Left forelimb (tissue), 1 donor: ENCODE measurements around the gene INO80.

Source experiments
- DNase-seq: peaks from one replicate; pipeline ENCODE4 v3.0.0-alpha.2; 2018; ENCODE audit warnings: low spot score

The INO80 gene

DNA sequence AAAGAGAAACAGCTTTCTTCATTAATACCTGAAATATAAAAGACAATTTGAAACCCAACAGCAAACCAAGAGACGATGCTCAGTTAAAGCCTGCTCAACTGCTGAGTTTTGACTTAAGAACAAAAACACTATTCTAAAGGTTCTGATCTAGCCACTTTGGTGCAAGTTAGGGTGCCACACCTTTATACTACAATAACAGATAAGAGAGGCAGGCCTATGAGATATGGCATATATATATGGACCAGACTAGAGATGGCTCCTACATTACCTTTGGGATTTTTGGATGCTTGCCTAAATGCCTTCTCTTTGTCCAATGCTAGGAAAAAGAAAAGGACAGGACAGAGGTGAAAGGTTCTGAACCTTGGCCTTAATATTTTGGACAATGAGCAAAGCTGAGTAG lies 68.6 kb downstream of the INO80 start:
- no peak for DNase-seq

DNA sequence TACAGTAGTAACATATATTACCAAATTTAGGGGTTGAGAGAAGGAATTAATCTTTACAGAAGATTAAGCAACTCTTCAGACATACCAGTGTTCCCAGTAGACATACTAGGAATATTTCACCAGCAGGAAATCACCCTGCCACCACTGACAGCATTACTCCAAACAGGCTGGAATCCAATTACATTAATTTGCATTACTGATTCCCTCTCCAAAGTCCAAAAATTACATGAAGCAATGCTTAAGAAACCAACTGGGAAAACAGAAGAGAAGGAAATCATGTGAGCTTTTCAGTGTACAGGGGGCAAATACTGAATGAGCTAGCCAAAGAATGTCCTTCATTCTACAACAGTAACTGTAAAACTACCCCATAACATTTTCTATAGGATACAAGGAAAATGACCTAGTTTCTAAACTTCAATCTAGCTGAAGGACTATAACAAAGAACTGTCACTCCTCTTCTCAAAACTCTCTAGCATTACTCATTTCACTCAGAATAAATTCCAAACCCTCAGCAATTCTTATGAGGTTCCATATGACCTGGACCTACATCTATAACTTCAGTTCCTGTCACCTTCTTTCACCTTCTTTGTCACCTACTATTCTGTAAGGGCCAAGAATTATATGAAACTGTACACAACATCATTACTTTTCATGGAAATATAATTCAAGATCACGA lies 72.7 kb downstream of the INO80 start:
- no peak for DNase-seq

DNA sequence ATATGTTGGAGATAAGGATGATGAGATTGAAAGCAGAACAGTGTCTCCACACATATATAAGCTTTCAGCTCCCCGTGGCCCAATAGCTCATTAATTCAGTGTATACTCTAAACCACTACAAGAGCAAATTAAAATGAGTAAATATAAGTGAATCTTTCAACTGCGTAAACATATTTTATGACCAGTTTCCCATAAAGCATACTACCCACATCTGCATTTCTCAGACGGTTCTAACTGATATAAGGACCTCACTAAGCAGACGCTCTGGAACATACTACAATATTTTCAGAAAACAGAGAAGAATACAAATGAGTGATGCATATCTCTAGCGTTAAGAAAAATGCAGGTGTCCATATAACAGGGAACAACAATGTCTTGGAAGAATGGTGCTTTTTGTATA lies 73.2 kb downstream of the INO80 start:
- no peak for DNase-seq

DNA sequence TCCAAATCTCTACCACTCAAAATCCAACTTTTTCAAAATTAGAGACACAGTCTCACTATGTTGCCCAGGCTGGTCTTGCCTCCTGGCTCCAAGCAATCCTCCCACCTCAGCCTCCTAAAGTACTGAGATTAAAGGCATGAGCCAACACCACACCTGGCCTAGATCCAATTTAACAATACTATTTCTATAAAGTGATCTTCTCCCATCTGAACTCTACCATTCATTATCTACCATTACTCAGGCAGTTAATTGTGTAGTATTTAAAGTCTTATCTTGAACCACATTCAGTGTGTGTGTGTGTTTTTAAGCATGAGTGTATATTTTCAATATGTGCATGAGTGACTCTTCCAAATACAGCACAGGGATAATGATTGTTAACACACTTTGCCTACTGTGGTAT lies 77.0 kb downstream of the INO80 start:
- no peak for DNase-seq

DNA sequence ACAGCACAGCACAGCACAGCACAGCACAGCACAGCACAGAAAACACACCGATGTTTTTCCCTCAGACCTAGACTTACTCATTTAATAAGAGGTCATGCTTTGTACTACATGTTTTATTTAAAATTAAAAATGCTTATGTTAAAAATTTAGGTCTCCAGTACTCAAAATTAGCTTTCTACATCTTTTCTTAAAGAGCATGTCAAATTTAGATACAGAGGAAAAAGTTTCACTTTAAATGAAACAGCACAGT lies 84.1 kb downstream of the INO80 start:
- DNase-seq = no peak

DNA sequence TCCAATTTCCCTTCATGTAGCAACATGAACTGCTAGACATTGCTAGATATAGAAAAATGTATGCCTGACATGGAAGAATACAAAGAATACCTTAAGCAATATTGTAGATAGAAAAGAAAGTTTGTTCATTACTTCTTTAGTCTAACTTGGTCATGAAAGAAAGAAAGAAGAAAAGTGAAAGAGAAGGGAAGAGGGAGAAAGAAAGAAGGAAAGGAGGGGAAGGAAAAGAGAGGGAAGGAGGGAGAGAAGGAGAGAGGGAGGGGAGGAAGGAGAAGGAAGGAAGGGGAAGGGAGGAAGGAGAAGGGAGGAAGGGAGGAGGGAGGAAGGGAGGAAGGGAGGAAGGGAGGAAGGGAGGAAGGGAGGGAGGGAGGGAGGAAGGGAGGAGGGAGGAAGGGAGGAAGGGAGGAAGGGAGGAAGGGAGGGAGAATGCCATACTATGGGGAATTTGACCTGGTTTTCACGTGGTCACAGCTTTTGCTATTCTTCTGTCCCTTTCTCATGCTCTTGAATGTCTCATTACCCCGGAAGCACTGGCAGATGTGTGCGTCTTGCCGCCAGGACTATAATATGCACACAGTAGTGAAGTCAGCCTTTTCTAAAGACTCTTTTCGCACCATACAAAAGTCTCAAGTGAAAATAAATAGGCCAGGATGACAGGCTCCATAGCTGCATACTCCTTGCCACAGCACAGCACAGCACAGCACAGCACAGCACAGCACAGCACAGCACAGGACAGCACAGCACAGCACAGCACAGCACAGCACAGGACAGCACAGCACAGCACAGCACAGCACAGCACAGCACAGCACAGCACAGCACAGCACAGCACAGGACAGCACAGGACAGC lies 84.6 kb downstream of the INO80 start:
- DNase-seq = no peak

DNA sequence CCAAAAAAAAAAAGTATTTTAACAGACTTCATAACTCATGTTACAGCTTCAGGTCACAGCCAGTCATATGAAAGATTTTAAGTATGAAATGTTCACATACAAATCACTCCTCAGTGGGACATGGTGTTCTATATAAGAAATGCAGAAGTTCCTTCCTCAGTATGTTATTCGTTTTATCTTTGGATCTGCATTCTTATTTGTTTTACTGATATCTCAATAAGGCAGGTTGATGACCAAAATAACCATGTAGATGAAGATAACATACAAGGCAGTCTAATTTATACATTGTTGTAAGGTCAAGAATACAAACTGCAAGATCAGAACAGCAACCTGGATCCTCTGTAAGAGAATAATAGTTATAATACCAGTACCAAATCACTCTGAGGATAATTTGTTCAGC lies 87.2 kb downstream of the INO80 start:
- DNase-seq = no peak

DNA sequence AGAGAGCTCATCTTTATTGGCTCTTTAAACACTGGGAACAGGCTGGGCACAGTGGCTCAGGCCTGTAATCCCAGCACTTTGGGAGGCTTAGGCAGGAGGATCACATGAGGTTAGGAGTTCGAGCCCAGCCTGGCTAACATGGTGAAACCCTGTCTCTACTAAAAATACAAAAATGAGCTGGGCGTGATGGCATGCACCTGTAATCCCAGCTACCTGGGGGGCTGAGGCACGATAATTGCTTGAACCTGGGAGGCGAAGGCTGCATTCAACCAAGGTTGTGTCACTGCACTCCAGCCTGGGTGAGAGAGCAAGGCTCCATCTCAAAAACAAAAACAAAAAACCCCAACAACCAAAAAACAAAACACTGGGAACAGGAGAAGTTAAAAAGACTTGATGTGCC lies 90.7 kb downstream of the INO80 start:
- no peak for DNase-seq

DNA sequence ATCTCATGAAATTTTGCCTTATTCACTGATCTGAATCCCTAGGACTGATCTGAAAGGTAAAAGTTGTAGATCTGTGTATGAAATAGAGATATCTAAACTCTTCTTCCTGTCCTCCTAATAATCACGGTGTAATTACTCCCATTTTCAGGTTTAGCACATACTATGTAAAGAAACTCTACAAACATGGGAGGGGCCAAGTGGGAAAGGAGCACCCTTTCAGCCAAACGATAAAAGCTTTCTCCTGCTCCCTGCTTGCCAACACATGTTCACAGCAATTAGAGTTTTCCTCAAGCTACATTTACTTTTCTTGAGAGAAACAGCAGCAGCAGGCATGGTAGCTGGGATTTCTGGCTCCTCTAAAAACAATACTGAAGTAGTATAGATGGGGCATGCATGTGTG lies 91.2 kb downstream of the INO80 start:
- no peak for DNase-seq

DNA sequence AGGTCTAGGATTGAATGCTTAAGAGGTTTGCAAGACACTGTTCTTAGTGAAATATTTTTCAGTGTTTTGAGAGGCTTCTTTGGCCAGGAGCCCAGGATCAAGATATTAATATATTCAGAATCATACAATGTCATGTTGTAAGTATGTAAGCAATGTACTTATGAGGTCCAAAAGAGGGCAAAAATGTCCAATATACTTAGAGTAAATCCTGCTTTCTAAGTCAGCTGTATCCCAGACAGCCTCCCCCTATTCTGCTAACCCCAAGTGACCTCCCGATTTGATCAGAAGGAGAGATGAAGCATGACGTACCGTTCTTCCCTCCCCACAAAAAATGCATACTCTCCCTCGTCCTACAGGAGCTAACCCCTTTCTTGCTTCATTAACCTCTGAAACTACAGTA lies 91.9 kb downstream of the INO80 start:
- DNase-seq = no peak

DNA sequence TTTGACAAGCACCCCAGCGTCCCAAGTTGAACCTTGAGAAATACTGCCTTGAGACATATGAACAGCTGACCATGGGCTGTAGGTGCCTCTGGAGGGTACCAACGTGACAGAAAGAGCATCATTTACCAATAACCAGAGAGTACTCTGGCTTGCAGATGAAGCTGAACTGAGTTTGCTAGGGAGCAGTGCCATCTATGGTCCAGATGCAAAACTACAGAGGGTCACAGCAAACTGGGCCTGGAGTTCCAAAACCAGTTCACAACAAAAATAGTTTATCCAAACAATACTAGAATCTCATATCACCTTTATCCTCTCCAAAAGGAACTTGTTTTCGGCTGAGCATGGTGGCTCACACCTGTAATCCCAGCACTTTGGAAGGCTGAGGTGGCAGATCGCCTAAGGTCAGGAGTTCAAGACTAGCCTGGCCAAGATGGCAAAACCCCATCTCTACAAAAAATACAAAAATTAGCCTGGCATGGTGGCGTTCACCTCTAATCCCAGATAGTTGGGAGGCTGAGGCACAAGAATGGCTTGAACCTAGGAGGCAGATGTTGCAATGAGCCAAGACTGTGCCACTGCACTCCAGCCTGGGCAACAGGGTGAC lies 93.5 kb downstream of the INO80 start:
- DNase-seq = peak; percentile 69

DNA sequence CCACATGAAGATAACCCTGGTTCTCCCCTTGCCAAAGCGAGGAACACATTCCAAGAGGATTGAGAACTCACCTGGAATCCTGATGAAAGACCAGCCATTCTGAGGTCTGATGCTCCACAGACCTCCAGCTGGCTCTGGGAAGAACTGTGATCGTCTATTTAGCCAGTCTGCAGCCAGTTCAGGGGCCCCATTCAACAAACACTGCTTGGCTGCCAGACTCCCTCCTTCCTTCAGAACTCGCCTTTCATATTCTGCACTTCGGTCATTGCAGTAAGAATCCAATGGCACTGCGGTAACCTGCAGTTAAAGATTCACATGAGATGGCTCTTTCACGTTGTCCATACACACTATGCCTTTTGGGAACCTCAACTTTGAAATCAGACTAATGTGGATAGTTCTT lies 95.3 kb downstream of the INO80 start:
- DNase-seq = no peak

DNA sequence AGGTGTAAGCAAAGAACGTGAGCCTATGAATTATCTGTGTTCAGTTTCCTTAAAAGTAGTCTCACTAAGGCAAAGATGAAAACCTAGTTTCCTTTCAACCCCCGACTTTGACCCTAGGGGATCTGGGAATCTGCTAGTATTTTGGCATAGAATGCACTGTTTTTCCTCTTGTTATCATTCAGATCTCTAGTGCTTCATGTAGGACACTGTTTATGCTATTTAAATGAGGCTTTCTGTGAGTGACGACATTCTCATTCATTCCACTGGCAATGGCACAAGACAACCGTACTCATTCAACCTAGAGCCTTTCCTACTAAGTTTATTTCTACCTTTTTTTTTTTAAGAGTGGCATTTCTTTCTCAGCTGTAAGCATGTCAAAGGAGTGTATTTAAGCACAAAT lies 95.8 kb downstream of the INO80 start:
- DNase-seq = no peak

DNA sequence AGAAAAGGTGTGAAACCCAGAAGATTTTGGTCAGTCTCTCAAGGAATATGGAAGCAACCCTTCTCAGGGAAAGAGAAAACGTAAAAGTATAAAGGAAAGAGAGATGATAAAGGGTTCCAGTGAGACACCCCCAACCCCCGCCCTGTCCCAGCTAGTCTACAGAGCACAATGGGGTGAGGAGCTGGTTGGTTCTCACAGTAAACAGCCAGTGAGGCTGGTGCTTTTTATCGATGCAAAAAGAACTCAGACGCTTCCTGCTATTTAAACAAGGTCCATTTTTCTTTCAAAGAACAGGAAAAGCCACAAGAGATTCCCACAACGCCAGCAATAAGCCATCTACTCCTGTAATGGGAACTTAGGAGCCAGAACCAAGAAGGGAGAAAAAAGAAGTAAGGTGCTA lies 96.9 kb downstream of the INO80 start:
- no peak for DNase-seq

DNA sequence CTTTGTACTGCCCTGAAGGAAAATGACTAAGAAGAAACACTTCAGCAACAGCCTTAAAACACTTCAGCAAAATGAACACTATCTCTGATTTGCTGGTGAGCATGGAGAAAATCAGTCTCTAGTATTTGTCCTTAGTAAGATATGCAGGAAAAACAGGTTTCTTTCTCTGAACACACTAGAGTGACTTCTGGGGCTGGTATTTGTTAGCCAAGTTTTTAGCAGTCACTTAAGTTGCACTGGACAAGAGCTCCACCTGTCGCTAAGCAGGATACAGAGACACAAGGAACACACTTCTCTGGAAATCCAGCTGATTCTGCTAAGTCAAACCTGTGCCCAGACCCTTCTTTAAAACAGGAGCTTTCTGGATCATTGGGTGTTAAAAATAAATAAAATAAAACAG lies 97.5 kb downstream of the INO80 start:
- no peak for DNase-seq

DNA sequence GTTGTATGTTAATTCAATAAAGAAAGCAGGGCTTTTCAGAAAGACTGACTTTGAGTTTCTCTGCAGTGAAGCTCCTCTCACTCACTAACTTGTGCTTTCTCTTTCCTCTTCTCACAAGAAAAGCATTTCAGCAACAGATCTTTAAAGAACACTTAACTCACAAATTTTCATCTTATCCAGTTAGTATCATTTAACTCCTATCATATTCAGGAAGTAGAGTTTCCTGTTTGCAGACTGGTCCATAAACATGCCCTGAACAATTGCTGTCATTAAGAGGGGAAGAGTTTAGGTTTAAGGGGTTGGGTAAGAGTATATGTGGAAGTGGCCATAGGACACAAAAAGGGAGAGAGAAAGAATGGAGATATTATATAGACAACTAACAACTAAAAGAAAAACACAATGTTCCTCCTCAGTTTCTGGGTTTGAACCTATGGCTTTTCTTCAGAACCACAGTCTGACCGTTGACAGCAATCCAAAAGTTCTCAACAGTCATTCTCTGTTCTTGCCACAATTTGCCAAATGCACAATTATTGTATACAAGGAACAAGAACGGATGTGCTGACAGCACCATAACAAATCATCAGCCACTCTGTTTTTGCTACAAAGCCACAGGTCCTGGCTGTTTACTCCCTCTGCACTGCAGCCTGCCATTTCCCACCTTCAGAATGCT lies 98.9 kb downstream of the INO80 start:
- DNase-seq = no peak

DNA sequence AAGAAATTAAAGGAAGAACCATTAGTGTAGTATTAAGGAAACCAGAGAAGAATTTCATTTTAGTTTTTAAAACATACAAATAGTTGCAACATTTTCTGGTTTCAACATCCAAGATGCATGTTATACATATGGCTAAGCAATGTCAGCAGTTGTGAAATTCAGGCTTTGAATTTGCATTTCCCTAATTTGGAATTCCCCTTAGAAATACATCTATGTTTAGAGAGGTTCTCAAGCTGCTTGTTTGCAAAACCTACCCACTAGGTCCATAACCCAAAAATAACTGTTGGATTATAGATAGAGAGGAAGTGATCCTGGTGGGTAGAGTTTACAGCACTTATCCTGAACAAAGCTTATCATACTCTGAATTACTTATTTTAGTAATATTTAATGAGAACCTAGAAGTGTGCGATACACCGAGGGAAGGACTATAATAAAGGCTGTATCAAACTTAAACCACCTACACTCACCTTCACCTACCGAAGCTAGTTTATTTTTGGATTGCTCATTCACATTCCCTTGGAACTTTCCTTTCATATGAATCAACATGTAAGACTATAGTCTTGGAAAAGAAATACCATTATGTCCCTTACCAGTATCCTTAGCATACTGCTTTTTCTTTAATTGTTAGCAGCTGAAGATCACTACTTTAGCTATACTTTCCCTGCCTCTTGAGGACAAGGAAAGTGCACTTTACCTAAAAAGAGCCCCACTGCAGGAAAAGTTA lies 102.2 kb downstream of the INO80 start:
- no peak for DNase-seq

DNA sequence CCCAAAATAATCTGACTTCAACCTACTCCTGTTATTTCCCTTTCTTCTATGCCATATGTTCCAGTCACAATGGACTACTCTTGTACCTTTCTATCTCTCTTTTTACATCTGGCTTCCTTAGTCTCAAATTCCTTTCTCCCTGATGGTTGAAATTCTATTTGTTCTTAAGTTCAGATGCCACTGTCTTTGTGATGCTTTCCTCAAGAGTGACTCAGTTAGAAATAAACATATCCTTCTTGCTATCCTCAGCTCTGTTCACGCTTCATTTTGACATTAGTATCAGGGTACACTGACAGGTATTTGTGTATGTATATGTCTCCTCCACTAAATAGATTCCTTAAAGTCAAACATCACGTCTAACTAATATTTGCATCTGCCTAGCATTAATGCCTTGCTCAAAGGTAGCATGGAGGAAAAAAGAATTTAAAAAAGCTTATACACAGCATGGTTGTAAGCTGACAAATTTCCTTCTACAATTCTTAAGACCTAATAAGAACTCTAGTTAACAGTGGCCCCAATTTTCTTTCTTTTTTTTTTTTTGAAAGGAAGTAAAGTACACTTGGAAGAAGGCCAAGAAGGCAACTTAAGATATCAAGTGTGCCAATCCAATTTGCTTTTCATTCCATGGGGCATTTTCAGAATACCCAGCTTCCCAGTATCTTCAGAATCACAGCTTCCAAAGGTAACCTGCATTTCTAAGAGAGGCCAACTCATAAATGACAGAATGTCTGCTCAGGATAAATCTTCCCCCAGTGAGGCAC lies 104.8 kb downstream of the INO80 start:
- DNase-seq = no peak

DNA sequence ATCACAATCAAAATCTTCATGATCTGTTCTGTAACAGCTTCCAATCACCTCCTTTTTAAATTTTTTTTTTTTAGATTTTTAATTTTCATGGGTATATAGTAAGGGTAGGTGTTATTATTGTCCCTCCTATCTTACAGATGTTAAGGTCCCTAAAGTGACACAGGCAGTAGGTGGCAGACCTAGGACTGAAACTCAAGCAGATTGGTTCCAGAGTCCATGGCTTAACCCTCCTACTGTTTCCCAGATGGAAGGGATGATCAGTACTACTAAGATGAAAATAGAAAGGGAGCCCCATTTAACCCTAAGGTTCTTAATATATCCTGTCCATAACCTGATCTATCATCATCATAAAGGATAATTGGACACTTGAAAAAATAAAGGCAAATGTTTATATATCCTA lies 105.7 kb downstream of the INO80 start:
- no peak for DNase-seq

DNA sequence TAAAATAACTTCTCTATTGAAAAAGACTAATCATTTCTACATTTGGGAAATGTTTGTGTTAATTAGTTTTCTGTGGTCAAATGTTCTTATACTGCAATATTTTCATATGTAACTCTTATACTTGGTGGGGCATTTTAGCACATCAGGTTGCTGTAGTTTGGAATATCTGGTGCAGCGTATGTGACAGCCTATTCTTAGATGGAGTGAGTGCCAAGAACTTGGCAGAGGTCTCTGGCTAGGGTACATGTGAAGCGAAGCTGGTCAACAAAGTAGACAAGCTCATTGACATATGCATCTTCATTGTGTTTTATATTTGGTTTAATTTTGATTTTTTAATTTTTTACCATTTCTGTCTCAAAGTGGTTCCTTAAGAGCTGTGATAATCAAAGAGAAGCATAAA lies 109.6 kb downstream of the INO80 start:
- no peak for DNase-seq

DNA sequence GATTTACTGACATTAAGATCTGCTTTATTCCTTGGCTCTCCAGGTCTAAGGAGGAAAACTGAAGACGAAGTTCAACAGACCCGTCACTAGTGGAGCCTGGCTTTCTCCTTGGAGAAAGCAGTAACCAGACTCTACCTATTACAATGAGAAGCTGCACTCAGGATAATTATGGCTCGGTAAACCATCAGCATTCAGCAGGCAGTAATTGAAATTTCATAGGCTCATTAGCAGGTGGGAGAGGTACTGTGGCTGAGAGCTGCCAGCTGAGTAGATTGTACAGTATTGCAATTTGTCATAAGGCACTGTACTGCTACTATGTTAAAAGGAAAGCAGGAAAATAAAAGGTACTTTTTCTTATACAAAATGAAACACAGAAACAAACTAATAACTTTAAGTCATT lies 111.6 kb downstream of the INO80 start:
- DNase-seq = no peak
